CD4-positive, alpha-beta T cell treated with Interleukin-2 at 100 ng/mL for 4 hours (primary cell): Measurements from ENCODE around the gene MROH9.

Experiments
- DNase-seq: peaks from one replicate; pipeline ENCODE4 v3.0.0-alpha.2; 2020; ENCODE audit warnings: low spot score

The MROH9 gene

GRCh38 chr1:171081763-171082201 lies 146.4 kb downstream of the MROH9 start:
- no peak for DNase-seq

DNA sequence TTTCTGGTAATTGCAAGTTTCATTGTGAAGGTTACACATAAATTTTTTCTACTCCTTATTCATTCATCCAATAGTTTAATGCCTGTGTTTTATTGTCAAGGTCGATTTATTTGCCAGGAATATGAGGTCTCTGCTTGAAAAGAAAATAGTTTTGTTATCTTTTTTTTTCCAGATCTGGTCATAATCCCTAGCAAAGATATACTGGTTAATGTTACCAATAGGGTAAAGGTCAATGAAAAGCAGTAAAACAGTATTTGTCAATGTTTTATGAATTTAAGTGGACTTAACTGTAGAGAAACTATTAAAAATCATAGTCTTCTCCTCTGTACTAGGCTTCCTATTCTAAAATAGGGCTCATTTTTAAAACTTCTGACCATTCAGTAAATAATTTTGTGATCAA lies 147.3 kb downstream of the MROH9 start:
- DNase-seq = no peak

- no peak for DNase-seq
Observed at GRCh38 chr1:171083222-171083621, 147.9 kb downstream of the MROH9 start.

DNA sequence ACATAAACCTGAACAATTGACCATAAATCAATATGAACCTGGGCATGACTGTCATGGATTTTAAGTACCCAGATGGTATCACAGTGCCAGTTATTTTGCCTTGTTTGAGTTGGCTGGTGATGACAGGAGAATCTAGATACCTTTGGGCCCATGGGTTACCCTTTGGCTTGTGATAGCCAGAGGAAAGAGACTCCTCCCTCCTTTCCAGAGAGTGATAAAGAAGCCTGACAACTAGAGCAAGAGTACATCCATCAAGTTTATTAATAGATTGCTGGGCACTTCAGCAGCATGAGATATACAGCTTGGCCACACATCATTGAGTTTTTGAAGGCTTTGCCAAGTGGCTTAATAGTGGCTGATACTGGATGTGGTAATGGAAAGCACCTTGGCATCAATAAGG lies 148.8 kb downstream of the MROH9 start:
- no peak for DNase-seq

- DNase-seq = no peak
Observed at GRCh38 chr1:171084870-171085269, 149.5 kb downstream of the MROH9 start.

- DNase-seq = no peak
Observed at GRCh38 chr1:171087896-171088295, 152.6 kb downstream of the MROH9 start.

DNA sequence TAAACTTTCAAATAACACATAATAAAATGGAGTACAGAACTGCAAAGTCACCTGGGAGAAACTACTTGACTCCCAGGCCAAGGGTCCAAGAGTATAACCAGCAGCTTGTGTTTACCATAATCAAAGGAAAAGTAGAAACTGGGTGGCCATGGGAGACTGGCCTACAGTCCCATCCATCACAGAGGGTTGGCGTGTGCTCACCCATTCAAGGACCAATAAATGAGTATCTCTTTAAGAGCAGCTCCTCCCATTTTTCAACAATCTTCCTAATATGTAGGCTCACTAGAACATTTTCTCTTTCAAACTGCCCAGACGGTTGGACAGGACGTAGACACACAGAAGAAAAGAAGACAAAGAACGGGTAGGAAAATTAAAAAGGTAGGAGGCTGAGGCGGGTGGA lies 155.3 kb downstream of the MROH9 start, which contains the start of gene FMO3:
Gene FMO3 (plus strand): TSS at position 302 of the 400 bp plus-strand sequence. CDS start 1,754 bp downstream, outside the sequence.
- no peak for DNase-seq

- no peak for DNase-seq
Observed at GRCh38 chr1:171103862-171104261, 168.5 kb downstream of the MROH9 start.

DNA sequence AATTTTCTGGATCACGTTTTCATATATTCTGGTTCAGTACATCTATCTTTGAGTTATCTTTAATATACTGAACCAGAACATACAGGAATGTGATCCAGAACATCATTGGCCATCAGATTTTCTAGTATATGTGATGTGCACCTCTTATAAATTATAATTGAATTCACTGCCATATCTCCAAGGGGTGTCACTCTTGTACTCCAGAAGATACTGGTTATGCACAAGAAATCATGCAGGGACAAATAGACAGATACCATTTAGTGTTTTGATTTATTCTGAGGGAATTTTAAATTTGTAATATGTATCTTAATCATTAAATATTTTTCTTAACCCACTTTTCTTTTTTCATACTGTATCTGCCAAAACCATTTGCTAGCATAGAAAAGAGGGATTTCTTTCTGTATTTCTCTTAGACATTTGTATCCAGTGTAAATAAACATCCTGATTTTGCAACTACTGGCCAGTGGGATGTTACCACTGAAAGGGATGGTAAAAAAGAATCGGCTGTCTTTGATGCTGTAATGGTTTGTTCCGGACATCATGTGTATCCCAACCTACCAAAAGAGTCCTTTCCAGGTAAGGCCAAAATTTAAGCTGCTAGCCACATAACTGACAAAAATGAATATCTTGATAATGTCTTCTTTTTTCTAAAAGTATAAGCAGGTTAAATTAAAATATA lies 172.1 kb downstream of the MROH9 start:
- no peak for DNase-seq

- DNase-seq = no peak
Observed at GRCh38 chr1:171107969-171108368, 172.6 kb downstream of the MROH9 start.

DNA sequence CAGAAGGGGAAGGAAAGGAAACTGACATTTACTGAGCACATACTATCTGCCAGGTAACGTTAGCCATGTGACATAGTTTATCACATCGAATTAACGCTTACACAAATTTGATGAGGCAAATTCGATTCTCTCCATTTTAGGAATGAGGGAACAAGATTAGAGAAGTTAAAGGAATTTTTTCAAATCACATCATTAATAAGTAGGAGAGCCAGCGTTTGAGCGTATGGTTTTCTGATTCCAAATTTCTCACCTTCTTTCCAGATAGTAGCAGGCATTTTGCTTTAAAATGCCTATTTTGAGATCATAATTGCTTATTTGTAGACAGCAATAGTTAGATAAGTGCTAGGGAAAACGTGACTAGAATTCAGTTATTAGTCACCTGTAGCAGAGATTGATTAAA lies 174.6 kb downstream of the MROH9 start:
- DNase-seq = no peak

GRCh38 chr1:171110621-171111326 lies 175.4 kb downstream of the MROH9 start:
- no peak for DNase-seq

GRCh38 chr1:171112119-171112518 lies 176.8 kb downstream of the MROH9 start:
- DNase-seq = no peak

DNA sequence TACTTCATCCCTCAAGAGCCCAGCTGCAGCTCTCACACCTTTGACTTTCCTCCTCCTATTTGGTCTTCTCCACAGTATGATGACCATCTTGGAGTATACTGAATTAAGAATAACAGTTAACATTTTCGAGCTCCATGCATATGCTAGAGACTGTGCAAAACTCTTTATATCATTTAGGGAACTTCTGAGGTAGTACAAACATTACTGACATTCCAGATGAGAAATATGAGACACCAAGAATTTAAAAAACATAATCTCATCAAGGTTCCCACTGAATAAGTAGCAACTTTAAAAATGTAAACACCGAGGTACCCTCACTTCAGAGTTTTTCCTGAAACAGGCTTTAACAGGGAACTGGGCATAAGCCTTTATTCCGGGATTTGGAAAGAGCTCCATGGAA lies 178.0 kb downstream of the MROH9 start:
- DNase-seq = no peak
